NCI-H2081 (cell line): ENCODE measurements around the gene SIPA1L3.
A peak's percentile ranks its signal among the peaks of the same experiment; 100 is the strongest.

ENCODE experiments used
- DNase-seq, 2 experiments: peaks; one replicate each; lab custom pipeline; 2025; lab: John Stamatoyannopoulos, UW

Gene SIPA1L3

GRCh38 chr19:37999309-38000213 lies 92.6 kb downstream of the SIPA1L3 start:
- DNase-seq, result no peak

- DNase-seq, result no peak
Measured at GRCh38 chr19:38001158-38001781, 94.3 kb downstream of the SIPA1L3 start.

- DNase-seq, result peak; percentile 91 to 96
Measured at GRCh38 chr19:38003438-38004185, 96.6 kb downstream of the SIPA1L3 start.

GRCh38 chr19:38004186-38004520 lies 97.1 kb downstream of the SIPA1L3 start:
- no peak for DNase-seq

GRCh38 chr19:38004521-38005223 lies 97.7 kb downstream of the SIPA1L3 start:
- DNase-seq, result peak; percentile 75 to 91

- no peak for DNase-seq
Measured at GRCh38 chr19:38005224-38005614, 98.2 kb downstream of the SIPA1L3 start.

- DNase-seq, result no peak
Measured at GRCh38 chr19:38006361-38007045, 99.5 kb downstream of the SIPA1L3 start.

GRCh38 chr19:38009650-38010242 lies 102.7 kb downstream of the SIPA1L3 start:
- no peak for DNase-seq

GRCh38 chr19:38011426-38011825 lies 104.4 kb downstream of the SIPA1L3 start:
- DNase-seq, result no peak

- DNase-seq, result no peak
Measured at GRCh38 chr19:38012290-38012689, 105.3 kb downstream of the SIPA1L3 start.

- DNase-seq, result no peak
Measured at GRCh38 chr19:38012944-38013343, 105.9 kb downstream of the SIPA1L3 start.

- DNase-seq, result no peak
Measured at GRCh38 chr19:38013913-38014580, 107.0 kb downstream of the SIPA1L3 start.

- no peak for DNase-seq
Measured at GRCh38 chr19:38015216-38015615, 108.2 kb downstream of the SIPA1L3 start.

GRCh38 chr19:38015761-38016160 lies 108.8 kb downstream of the SIPA1L3 start:
- DNase-seq, result no peak

GRCh38 chr19:38017401-38018151 lies 110.6 kb downstream of the SIPA1L3 start:
- DNase-seq, result no peak

- no peak for DNase-seq
Measured at GRCh38 chr19:38018694-38019395, 111.8 kb downstream of the SIPA1L3 start.

GRCh38 chr19:38019396-38019724 lies 112.4 kb downstream of the SIPA1L3 start:
- no peak for DNase-seq

- DNase-seq, result no peak
Measured at GRCh38 chr19:38020311-38020710, 113.3 kb downstream of the SIPA1L3 start.

- no peak for DNase-seq
Measured at GRCh38 chr19:38021352-38021751, 114.3 kb downstream of the SIPA1L3 start.
